K562 (cell line): ENCODE data around the gene SPTAN1. TPM values are rescaled to one million over a fixed set of nuclear protein-coding genes. Genes with fewer than 3 reads are reported as not detected.
"Not testable (repeated sequence)": the region's sequence is repeated elsewhere in the genome, so short reads cannot be mapped to it uniquely, and the experiment has no call there.

Experiments
- ATAC-seq: fragments of 200-7000 bp; cut with Tn5 transposase; 3 replicates; pipeline ENCODE4 v1.9.1; 2020; ENCODE audit warnings: moderate library complexity
- BruUV-seq: library from RNA; stranded (reverse); fragments of 400-500 nt; replicated peaks from 2 replicates; lab custom pipeline; 2021; lab: Mats Ljungman, UMichigan
- CTCF ChIA-PET: fragments of 300-600 bp; formaldehyde crosslinking; extraction: SDS; loops from one replicate; lab custom pipeline; 2021; ENCODE audit warnings: low intra/inter-chr PET ratio; lab: Yijun Ruan, JAX
- POLR2A ChIA-PET: fragments of 300-600, 350-650 bp; sonication (Branson Sonifier 250); formaldehyde crosslinking; extraction: SDS; loops from one replicate; lab custom pipeline; 2021; ENCODE audit warnings: antibody characterized with exemption, inconsistent platforms; lab: Yijun Ruan, JAX
- DNase-seq, 4 experiments: peaks; one replicate each; pipeline versions ENCODE4 v3.0.0 to v3.0.0-alpha.2; 2011 to 2018; ENCODE audit warnings: low spot score in 3 of 4, mixed read lengths in 3 of 4; ENCODE audit errors: extremely low read depth in 1 of 4
- FAIRE-seq: peaks from 2 replicates; lab custom pipeline; 2011; peaks lifted over from hg19 to GRCh38; lab: Jason Lieb, UNC
- H2AFZ ChIP-seq: 2 replicates; pipeline ENCODE4 v1.6.0; 2011; ENCODE audit warnings: low read depth, low read length, control low read depth, inconsistent platforms
- H3K27ac ChIP-seq: fragments of 200-600 bp; 3 replicates; pipeline ENCODE4 v1.8.0; 2011; ENCODE audit warnings: low read depth, mild to moderate bottlenecking, control low read depth, inconsistent platforms, low read length, moderate library complexity, mixed read lengths; ENCODE audit errors: extremely low read depth
- H3K27me3 ChIP-seq, 2 experiments: fragments of 300-600 bp in 1 of 2; 2 replicates in 1 of 2; 3 replicates in 1 of 2; pipeline versions ENCODE4 v1.6.0 to v1.8.0; 2011; ENCODE audit warnings: inconsistent platforms in 2 of 2, low read length in 2 of 2, mild to moderate bottlenecking in 1 of 2, mixed read lengths in 1 of 2, moderate library complexity in 1 of 2; ENCODE audit not compliant: control insufficient read depth in 2 of 2, insufficient read depth in 2 of 2
- H3K36me3 ChIP-seq: fragments of 300-600 bp; 3 replicates; pipeline ENCODE4 v1.8.0; 2011; ENCODE audit warnings: mild to moderate bottlenecking, low read length, inconsistent platforms; ENCODE audit not compliant: control insufficient read depth, insufficient read depth
- H3K4me1 ChIP-seq, 2 experiments: fragments of 200-600 bp in 1 of 2; replicated peaks in 1 of 2; 2 replicates in 1 of 2; 3 replicates in 1 of 2; pipeline versions ENCODE4 v1.5.1 to v1.8.0; 2011; ENCODE audit warnings: inconsistent platforms in 2 of 2, low read length in 2 of 2, mild to moderate bottlenecking in 1 of 2, mixed read lengths in 1 of 2, moderate library complexity in 1 of 2; ENCODE audit not compliant: control insufficient read depth in 2 of 2, insufficient read depth in 2 of 2
- H3K4me2 ChIP-seq: 2 replicates; pipeline ENCODE4 v1.6.1; 2011; ENCODE audit warnings: low read length, control low read depth, inconsistent platforms, mixed read lengths; ENCODE audit not compliant: insufficient read depth
- H3K4me3 ChIP-seq: fragments of 200-600 bp; sonication (generic), shearing (Covaris generic); 2 replicates; pipeline ENCODE4 v1.5.1; 2016; ENCODE audit warnings: control low read depth, inconsistent platforms
- H3K79me2 ChIP-seq: fragments of 200-600 bp; 3 replicates; pipeline ENCODE4 v1.8.0; 2011; ENCODE audit warnings: low read length, inconsistent platforms; ENCODE audit not compliant: control insufficient read depth, insufficient read depth
- H3K9ac ChIP-seq, 2 experiments: 2 replicates each; pipeline versions ENCODE4 v1.6.0 to v1.6.1; 2011; ENCODE audit warnings: low read depth in 2 of 2, low read length in 2 of 2, control low read depth in 1 of 2, inconsistent platforms in 1 of 2, mild to moderate bottlenecking in 1 of 2, mixed read lengths in 1 of 2; ENCODE audit not compliant: insufficient read depth in 1 of 2
- H3K9me1 ChIP-seq: one replicate; pipeline ENCODE4 v1.6.0; 2011; ENCODE audit warnings: inconsistent platforms, mild to moderate bottlenecking, low read length, moderate library complexity; ENCODE audit not compliant: control insufficient read depth, insufficient read depth
- H3K9me3 ChIP-seq: replicated peaks from 2 replicates; pipeline ENCODE4 v1.5.1; 2011; ENCODE audit warnings: low read depth, low read length, inconsistent platforms; ENCODE audit not compliant: control insufficient read depth, insufficient read depth
- H4K20me1 ChIP-seq: replicated peaks from 2 replicates; pipeline ENCODE4 v1.6.1; 2011; ENCODE audit warnings: low read length, inconsistent platforms, mixed read lengths; ENCODE audit not compliant: control insufficient read depth, insufficient read depth
- CEBPB ChIP-seq: fragments of 450-650 bp; IDR thresholded peaks from 2 replicates; pipeline ENCODE4 v1.6.1; 2016; ENCODE audit warnings: missing genetic modification characterization, missing compliant biosample characterization
- CEBPG ChIP-seq, 3 experiments: fragments of 200-800 bp in 1 of 3; sonication (Bioruptor generic) in 1 of 3; sonication (generic) in 1 of 3; formaldehyde crosslinking in 1 of 3; IDR thresholded peaks in 2 of 3; conservative IDR thresholded peaks in 1 of 3; 2 replicates each; pipeline versions ENCODE4 v1.6.1 to v1.8.0; 2016 to 2022; ENCODE audit warnings: missing compliant biosample characterization in 2 of 3, missing genetic modification characterization in 2 of 3, mild to moderate bottlenecking in 1 of 3, missing genetic modification reagents in 1 of 3
- WGBS: fragments of 100-300 bp; shearing (Covaris generic); methylation state at CpG from one replicate; pipeline ENCODE4 v1.1.6; 2016; ENCODE audit warnings: low coverage, mixed read lengths; ENCODE audit not compliant: insufficient coverage; ENCODE audit errors: missing lambda C conversion rate; 5-methylcytosine and 5-hydroxymethylcytosine counted together
- in situ Hi-C: fragments of 300-500 bp; cut with MboI; formaldehyde crosslinking; loops from 4 replicates; pipeline ENCODE4 v1.15.0; 2018; ENCODE audit warnings: inconsistent platforms, mixed read lengths
- intact Hi-C: fragments of 100-400 bp; cut with micrococcal nuclease; formaldehyde crosslinking; loops from 2 replicates; pipeline ENCODE4 v1.14.2; 2022
- polyA plus RNA-seq, 8 experiments: library from polyadenylated mRNA; depleted of rRNA in 4 of 8; stranded (reverse) in 5 of 8; unstranded in 3 of 8; fragments of >200 nt; fragmentation: Nextera tagmentation in 2 of 8; fragmentation: Illumina TruSeq in 1 of 8; extraction: Ambion mirVana in 2 of 8; extraction: Trizol in 1 of 8; gene quantifications; 2 replicates each; pipeline versions ENCODE4 v1.2.1 to v1.2.3, GENCODE V29; 2011 to 2014; ENCODE audit warnings: inconsistent platforms in 1 of 8, missing spikeins in 1 of 8
- total RNA-seq, 7 experiments: library from RNA; depleted of rRNA in 6 of 7; stranded (reverse); fragments of >200 nt in 6 of 7; fragmentation: Illumina TruSeq in 2 of 7; extraction: Trizol in 2 of 7; gene quantifications; 2 replicates each; pipeline versions ENCODE4 v1.2.1 to v1.2.3, GENCODE V29; 2011 to 2021; ENCODE audit warnings: low replicate concordance in 1 of 7
- TF ChIP-seq, protein P1 (sequence below), 2 experiments: fragments of 450-650 bp in 1 of 2; sonication (generic) in 1 of 2; formaldehyde crosslinking in 1 of 2; IDR thresholded peaks in 1 of 2; conservative IDR thresholded peaks in 1 of 2; 2 replicates each; pipeline versions ENCODE4 v1.6.1 to v1.8.1; 2016 to 2023; ENCODE audit warnings: mild to moderate bottlenecking in 2 of 2, moderate library complexity in 2 of 2, inconsistent platforms in 1 of 2, missing genetic modification reagents in 1 of 2
- TF ChIP-seq, protein P2 (sequence below): sonication (generic); formaldehyde crosslinking; IDR thresholded peaks from 2 replicates; pipeline ENCODE4 v1.8.1; 2023; ENCODE audit warnings: mild to moderate bottlenecking, missing genetic modification reagents

Gene SPTAN1
- total and polyA plus RNA-seq, 9 of the 15 experiments (the other 6 are each of a cell fraction or from before 2014, with no cell fraction given): 1.5 to 13.5 (median 6.8) TPM

DNA sequence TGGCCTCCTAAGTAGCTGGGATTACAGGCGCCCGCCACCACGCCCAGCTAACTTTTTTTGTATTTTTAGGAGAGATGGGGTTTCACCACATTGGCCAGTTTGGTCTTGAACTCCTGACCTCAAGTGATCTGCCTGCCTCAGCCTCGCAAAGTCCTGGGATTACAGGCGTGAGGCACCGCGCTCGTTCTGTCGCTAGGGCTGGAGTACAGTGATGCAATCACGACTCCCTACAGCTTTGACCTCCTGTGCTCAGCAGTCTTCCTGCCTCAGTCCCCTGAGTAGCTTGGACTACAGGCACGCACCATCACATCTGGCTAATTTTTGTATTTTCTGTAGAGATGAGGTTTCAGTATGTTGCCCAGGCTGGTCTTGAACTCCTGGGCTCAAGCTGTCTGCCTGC, 34.5 kb downstream of the SPTAN1 start:
- DNase-seq, H3K36me3 ChIP-seq, in situ Hi-C loops, H3K27me3 ChIP-seq, H3K4me3 ChIP-seq, BruUV-seq, H3K4me2 ChIP-seq, H3K4me1 ChIP-seq, H3K9ac ChIP-seq, H4K20me1 ChIP-seq, FAIRE-seq, H3K27ac ChIP-seq, H3K9me3 ChIP-seq, H3K9me1 ChIP-seq, H3K79me2 ChIP-seq, CTCF ChIA-PET, H2AFZ ChIP-seq, intact Hi-C loops: not testable (repeated sequence)
- TF ChIP-seq, protein P1, sequence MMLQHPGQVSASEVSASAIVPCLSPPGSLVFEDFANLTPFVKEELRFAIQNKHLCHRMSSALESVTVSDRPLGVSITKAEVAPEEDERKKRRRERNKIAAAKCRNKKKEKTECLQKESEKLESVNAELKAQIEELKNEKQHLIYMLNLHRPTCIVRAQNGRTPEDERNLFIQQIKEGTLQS (IDR thresholded peaks at IDR 0.05): peak; percentile 78
- TF ChIP-seq, protein P1 (CRISPR knock-in tag; conservative IDR thresholded peaks at IDR 0.05): not testable (repeated sequence)
- TF ChIP-seq, protein P2, sequence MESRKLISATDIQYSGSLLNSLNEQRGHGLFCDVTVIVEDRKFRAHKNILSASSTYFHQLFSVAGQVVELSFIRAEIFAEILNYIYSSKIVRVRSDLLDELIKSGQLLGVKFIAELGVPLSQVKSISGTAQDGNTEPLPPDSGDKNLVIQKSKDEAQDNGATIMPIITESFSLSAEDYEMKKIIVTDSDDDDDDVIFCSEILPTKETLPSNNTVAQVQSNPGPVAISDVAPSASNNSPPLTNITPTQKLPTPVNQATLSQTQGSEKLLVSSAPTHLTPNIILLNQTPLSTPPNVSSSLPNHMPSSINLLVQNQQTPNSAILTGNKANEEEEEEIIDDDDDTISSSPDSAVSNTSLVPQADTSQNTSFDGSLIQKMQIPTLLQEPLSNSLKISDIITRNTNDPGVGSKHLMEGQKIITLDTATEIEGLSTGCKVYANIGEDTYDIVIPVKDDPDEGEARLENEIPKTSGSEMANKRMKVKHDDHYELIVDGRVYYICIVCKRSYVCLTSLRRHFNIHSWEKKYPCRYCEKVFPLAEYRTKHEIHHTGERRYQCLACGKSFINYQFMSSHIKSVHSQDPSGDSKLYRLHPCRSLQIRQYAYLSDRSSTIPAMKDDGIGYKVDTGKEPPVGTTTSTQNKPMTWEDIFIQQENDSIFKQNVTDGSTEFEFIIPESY (CRISPR knock-in tag): peak; percentile 45; the same call in 1 of the 2 replicates
- TF ChIP-seq CEBPG (CRISPR knock-in tag; IDR thresholded peaks at IDR 0.05): peak; percentile 72
- TF ChIP-seq CEBPG (tag; conservative IDR thresholded peaks at IDR 0.05 in 1 of 2, IDR thresholded peaks at IDR 0.05 in 1 of 2): peak in 1 of 2 experiments; percentile 52; a peak in 1 of 4 replicates
- peak; percentile 71 for TF ChIP-seq CEBPB (tag)
- POLR2A ChIA-PET: interaction anchor here (0.6 to 1.3 kb wide), 2 partner anchors 23 to 251 kb away, joined by 3 to 5 read pairs; no protein-coding TSS in a partner anchor
- ATAC-seq: peak; percentile 67
- 38% methylated on average over 11 of the region's 11 CpGs for WGBS
